ENCODE results near the gene KDM6B.
"Not testable (repeated sequence)": the region's sequence is repeated elsewhere in the genome, so short reads cannot be mapped to it uniquely, and the experiment has no call there.

The KDM6B gene

DNA sequence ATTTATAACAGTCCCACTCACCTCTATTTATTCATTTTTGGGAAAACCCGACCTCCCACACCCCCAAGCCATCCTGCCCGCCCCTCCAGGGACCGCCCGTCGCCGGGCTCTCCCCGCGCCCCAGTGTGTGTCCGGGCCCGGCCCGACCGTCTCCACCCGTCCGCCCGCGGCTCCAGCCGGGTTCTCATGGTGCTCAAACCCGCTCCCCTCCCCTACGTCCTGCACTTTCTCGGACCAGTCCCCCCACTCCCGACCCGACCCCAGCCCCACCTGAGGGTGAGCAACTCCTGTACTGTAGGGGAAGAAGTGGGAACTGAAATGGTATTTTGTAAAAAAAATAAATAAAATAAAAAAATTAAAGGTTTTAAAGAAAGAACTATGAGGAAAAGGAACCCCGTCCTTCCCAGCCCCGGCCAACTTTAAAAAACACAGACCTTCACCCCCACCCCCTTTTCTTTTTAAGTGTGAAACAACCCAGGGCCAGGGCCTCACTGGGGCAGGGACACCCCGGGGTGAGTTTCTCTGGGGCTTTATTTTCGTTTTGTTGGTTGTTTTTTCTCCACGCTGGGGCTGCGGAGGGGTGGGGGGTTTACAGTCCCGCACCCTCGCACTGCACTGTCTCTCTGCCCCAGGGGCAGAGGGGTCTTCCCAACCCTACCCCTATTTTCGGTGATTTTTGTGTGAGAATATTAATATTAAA lies 20.2 kb downstream of the KDM6B start:
- DNase-seq = no peak

GRCh38 chr17:7854851-7855659 lies 21.0 kb downstream of the KDM6B start, which contains the start of gene TMEM88:
TMEM88 (plus strand) TSS chr17:7855066; CDS start chr17:7855075, 9 bp downstream.
- DNase-seq = no peak

DNA sequence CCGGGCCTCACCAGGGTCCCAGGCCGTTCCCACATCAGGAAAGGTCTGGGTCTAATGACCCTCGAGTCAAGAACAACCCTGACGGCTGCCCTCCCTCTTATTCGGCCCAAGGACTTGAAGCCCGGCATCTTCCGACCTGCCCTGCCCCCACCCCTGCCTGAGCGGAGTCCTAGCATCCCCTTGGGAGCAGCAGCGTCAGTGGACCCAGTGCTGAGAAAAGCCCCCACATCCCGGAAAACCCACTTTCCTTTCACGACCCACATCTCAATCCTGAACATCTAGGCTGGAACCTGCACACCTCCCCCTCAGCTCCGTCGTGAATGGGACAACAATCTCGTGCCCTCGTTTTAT lies 21.6 kb downstream of the KDM6B start:
- no peak for DNase-seq

DNA sequence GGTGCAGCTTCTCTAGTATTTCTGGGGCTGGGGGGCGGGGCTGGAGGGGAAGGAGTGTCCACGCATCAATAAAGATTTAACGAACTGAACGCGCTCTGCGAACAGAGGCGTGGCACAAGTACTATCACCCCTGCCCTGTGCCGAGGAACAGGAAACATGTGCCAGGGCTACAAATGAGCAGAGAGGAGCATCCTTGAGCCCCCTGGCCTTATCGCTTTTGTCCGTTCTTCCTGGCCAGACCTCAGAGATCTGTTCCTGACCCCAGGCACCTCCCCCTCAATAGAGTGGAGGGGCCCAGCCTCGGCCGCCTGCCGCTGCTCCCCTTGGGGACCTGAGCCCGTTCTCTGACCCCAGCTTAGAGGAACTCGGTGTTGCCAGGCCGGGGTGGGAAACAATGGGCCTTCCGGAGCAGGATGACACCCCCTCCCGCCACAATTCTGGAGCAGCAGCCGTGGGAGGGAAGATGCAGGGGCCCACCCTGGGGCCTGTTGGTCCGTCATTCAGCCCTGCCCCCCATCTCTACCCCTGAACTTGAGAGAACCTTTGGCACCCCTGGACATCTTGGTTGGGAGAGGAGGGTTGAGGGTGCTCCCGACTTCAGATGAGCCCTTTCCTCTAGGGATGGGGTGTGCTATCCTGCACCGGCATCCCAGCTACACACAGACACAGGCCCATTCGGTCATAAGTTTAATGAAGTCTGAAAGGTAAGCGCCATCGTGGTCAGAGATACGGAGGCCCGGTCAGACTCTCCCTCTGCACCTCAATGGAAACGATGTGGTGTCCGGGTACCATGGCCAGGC lies 22.2 kb downstream of the KDM6B start:
- no peak for DNase-seq

DNA sequence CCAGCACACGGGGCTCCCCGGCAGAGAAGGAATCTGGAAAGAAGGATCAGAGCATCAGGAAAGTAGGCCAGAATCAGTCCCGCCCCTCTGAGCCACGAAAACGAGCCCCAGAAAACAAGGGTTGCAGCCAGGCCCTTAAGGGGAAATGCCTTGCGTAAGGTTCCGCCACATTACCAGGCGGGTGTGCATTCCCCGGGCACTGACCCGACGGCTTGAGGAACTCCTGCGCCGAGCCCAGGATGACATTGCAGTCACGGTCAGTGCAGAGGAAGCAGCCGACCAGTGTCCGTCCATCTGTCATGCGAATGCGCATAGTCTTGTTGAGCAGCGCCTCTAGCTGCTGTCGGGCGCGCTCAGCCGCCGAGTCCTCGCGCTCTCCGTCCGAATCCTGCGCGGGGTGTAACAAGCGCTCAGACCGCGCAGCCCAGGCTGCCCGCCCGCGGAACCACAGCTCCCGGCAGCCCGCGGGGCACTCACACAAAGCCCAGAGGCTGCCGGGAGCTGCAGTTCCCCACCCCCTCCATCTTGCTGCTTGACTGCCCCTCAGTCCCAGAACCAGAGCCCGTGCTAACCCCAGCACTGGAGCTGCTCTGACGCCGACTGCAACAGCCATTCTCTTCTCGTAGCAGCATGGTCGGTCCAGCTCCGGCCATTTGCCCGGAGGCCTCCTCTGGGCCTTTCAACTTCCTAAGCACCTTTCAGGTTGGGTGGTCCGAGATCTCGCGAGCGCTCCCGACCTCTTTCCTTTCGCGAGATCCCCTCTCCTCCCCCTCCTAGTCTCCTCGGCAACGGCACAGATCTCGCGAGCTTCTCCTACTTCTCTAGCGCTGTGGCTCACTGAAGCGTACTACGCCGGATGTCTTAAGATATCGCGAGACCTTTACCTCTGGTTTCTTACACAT lies 23.0 kb downstream of the KDM6B start, which contains the start of gene NAA38:
NAA38 (minus strand) TSS at position 749 of the 902 bp plus-strand sequence; CDS start at position 653, 96 bp downstream.
- peak; percentile 97 for DNase-seq

DNA sequence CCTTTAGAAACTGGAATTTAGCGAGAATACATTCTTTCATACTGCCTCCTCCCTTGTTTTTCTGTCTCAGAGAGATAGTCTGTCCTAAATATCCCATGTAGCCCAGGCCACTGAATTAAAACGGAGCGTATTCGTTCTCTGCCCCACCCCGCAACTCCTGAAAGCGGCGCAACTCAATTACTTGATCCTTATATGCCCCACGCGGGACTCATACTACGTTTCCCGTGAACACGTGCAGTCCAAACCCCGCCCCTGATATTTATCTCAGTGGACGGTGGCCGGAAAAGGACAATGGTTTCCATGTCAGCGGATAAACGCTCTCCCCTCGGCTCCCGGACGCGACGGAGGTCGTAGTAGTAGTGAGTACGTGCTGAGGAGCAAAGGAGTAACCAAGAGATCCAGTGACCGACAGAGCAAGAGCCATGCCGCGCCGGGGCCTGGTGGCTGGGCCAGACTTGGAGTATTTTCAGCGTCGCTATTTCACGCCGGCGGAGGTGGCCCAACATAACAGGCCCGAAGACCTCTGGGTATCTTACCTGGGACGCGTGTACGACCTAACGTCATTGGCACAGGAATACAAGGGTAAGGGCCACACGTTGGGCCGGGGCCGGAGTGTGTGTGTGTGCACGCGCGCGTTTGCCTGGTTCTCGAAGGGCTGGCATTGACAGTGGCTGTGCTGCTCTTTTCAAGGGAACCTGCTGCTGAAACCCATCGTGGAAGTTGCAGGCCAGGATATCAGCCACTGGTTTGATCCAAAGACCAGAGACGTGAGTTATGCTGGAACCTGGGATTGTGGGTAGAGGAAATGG lies 23.9 kb downstream of the KDM6B start, which contains the start of gene CYB5D1:
CYB5D1 (plus strand) TSS at position 291 of the 809 bp plus-strand sequence; CDS start at position 423, 132 bp downstream.
- DNase-seq = peak; percentile 93

GRCh38 chr17:7858522-7858810 lies 24.4 kb downstream of the KDM6B start:
- no peak for DNase-seq

DNA sequence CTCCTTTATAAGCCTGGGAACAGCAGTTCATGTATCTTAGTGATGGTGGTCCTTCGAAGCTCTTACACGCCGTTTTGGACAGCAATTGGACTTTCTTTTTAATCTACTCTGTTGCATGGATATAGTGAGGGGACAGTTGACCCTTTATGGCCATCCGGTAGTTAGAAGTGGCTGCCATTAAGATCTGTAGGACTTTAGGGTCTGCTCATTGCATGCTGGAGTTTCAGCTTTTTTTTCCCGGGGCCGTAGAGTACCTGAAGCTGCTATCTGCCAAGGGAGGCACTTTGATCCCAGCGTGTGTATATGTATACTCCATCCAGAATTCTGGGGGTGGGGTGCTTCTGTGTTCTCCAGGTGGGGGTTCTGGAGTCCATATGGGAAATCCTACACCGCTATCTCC lies 25.0 kb downstream of the KDM6B start:
- no peak for DNase-seq

GRCh38 chr17:7862692-7863437 lies 28.8 kb downstream of the KDM6B start:
- DNase-seq = no peak

DNA sequence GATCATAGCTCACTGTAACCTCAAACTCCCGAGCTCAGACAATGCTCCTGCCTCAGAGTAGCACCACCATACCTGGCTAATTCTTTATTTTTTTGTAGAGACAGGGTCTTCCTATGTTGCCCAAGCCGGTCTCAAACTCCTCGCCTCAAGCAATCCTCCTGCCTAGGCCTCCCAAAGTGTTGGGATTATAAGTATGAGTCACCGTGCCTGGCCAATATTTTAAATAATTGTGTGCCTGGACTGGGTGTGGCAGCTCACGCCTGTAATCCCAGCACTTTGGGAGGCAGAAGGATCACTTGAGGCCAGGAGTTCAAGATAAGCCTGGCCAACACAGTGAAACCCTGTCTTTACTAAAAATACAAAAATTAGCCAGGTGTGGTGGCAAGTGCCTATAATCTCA lies 30.4 kb downstream of the KDM6B start:
- DNase-seq = not testable (repeated sequence)

- DNase-seq = no peak
Observed at GRCh38 chr17:7864995-7865650, 31.1 kb downstream of the KDM6B start.

GRCh38 chr17:7867881-7868329 lies 33.9 kb downstream of the KDM6B start:
- no peak for DNase-seq

DNA sequence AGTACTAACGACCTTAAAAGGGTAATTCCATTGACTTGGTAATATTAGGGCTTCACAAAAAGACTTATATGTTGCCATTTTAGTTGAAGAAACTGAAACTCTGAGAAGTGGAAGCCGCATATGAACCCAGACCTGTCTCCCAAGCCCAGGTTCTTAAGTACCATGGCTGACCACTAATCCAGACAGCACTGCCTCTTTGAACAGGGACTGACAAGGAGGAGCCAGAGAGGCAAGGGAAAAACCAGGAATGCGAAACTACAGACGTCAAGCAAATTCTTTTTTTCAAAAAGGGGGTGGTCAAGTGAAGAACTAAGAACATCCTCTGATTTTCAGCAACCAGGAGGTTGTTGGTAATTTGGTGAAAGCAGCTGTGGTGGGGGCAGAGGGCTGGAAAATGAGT lies 39.0 kb downstream of the KDM6B start:
- no peak for DNase-seq

- DNase-seq = no peak
Observed at GRCh38 chr17:7875804-7876370, 41.9 kb downstream of the KDM6B start.

GRCh38 chr17:7878234-7878633 lies 44.2 kb downstream of the KDM6B start:
- DNase-seq = no peak

GRCh38 chr17:7880076-7880868 lies 46.3 kb downstream of the KDM6B start:
- DNase-seq = no peak

DNA sequence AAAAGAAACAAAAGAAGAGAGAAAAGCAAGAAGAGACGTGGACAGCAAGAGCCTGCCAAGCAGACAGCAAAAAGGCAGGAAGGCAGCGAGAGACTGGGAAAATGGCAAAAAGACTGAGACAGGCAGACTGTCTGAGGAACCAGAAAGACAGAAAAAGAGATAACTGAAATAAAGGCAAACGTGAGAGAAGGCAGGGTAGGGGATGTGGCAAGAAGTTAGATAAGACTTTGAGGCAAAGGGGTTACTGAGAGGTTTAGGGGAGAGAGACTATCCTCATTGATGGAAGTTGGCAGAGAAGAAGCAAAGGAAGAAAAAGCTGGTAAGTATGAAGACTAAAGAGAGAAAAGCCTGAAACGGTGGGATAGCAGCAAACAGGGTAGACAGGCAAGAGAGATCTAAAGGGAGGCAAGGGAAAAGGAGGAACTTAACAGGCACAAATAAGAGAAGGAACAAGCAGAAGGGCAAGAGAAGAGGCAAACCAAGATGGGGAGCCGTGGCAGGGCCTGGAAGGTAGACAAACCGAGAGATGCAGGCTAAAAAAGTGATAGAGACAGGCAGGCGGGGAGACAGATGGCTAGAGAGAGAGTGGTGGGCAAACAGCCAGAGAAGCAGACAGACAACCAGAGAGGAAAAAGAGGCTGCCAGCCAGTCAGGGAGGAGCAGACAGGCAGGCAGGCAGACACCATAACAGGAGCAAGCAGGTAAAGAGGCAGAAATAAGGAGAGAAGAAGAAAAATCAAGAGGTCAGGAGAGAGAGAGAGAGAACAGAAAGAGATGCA lies 47.4 kb downstream of the KDM6B start:
- DNase-seq = no peak

DNA sequence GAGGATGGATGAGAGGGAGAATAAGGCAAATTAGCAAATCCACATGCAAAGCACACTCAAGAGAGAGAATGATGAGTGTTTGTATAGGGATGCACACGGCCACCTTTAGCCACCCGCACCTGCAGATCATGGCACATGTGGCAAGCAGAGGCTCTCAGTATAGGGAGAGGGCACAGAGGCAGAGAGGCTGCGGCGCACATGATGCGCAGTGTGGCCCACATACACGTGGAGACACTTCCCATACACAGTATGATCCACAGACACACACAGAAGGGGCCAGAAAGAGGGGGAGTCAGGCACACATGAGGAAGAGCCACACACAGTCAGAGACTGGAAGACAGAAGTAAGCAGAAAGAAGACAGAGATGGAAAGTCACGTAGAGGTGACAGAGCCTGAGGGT lies 48.1 kb downstream of the KDM6B start:
- DNase-seq = no peak

All from central memory CD4-positive, alpha-beta T cell (primary cell).